Karpas-422 (cell line): Measurements from ENCODE around the gene PERCC1. TPM values are rescaled to one million over a fixed set of nuclear protein-coding genes. Genes with fewer than 3 reads are reported as not detected.
"Not testable (repeated sequence)": the region's sequence is repeated elsewhere in the genome, so short reads cannot be mapped to it uniquely, and the experiment has no call there.

ENCODE experiments used
- DNase-seq: peaks from one replicate; pipeline ENCODE4 v3.0.0-alpha.2; 2015
- H2AFZ ChIP-seq: fragments of 200-600 bp; sonication (generic); 2 replicates; pipeline ENCODE4 v1.6.1; 2014; ENCODE audit warnings: antibody characterized with exemption, low read length, mixed read lengths
- H3K27ac ChIP-seq: fragments of 200-600 bp; sonication (generic); 2 replicates; pipeline ENCODE4 v1.5.1; 2014; ENCODE audit warnings: mild to moderate bottlenecking, low read length, moderate library complexity
- H3K27me3 ChIP-seq: fragments of 200-600 bp; sonication (generic); 2 replicates; pipeline ENCODE4 v1.6.1; 2014; ENCODE audit warnings: low read length, mixed read lengths
- H3K36me3 ChIP-seq: fragments of 200-600 bp; sonication (generic); 2 replicates; pipeline ENCODE4 v1.6.1; 2014; ENCODE audit warnings: low read length, mixed read lengths; ENCODE audit not compliant: insufficient read depth
- H3K4me1 ChIP-seq: fragments of 200-600 bp; sonication (generic); 2 replicates; pipeline ENCODE4 v1.6.1; 2014; ENCODE audit warnings: mild to moderate bottlenecking, low read length, mixed read lengths
- H3K4me2 ChIP-seq: fragments of 200-600 bp; sonication (generic); 2 replicates; pipeline ENCODE4 v1.6.1; 2014; ENCODE audit warnings: low read length, low read depth, mild to moderate bottlenecking; ENCODE audit not compliant: poor library complexity, severe bottlenecking
- H3K4me3 ChIP-seq: fragments of 200-600 bp; sonication (generic); 2 replicates; pipeline ENCODE4 v1.5.1; 2014; ENCODE audit warnings: mild to moderate bottlenecking, antibody characterized with exemption, low read length, mixed read lengths
- H3K79me2 ChIP-seq: fragments of 200-600 bp; sonication (generic); 2 replicates; pipeline ENCODE4 v1.6.1; 2014; ENCODE audit warnings: mild to moderate bottlenecking, low read length, mixed read lengths
- H3K9ac ChIP-seq: fragments of 200-600 bp; sonication (generic); 2 replicates; pipeline ENCODE4 v1.6.0; 2014; ENCODE audit warnings: low read length
- H3K9me2 ChIP-seq: fragments of 200-600 bp; sonication (generic), shearing (Covaris generic); replicated peaks from 2 replicates; pipeline ENCODE4 v1.6.0; 2014; ENCODE audit warnings: mild to moderate bottlenecking, low read length, moderate library complexity; ENCODE audit not compliant: insufficient read depth
- H3K9me3 ChIP-seq: fragments of 300-700, 200-600 bp; sonication (generic); 2 replicates; pipeline ENCODE4 v1.6.1; 2014; ENCODE audit warnings: low read length, mixed read lengths
- H4K20me1 ChIP-seq: fragments of 200-600 bp; sonication (generic); 2 replicates; pipeline ENCODE4 v1.6.1; 2014; ENCODE audit warnings: mild to moderate bottlenecking, antibody characterized with exemption, low read length, low read depth; ENCODE audit not compliant: insufficient read depth
- total RNA-seq: library from RNA; depleted of rRNA; stranded (reverse); fragments of >200 nt; shearing (Covaris generic); gene quantifications from 2 replicates; pipeline ENCODE4 v1.2.3, GENCODE V29; 2014; ENCODE audit warnings: low replicate concordance

The PERCC1 gene
- total RNA-seq, 1 experiment from 2014 or later, result not detected

GRCh38 chr16:1434644-1435592 is 4.0 kb downstream of the PERCC1 start:
- DNase-seq, result no peak
- no peaks in the 10 kb centered on the region for H3K9me3 ChIP-seq
- H3K9me2 ChIP-seq, result no peaks in the 10 kb centered on the region
- H3K36me3 ChIP-seq, result no peaks in the 10 kb centered on the region
- H3K4me2 ChIP-seq, result no peak overlapping the region
- H3K4me1 ChIP-seq, result no peaks in the 10 kb centered on the region
- H3K4me3 ChIP-seq, result no peak overlapping the region
- H3K27ac ChIP-seq, result no peak overlapping the region
- no peak overlapping the region for H2AFZ ChIP-seq
- no peaks in the 10 kb centered on the region for H3K79me2 ChIP-seq
- H3K9ac ChIP-seq, result no peak overlapping the region
- H4K20me1 ChIP-seq, result no peaks in the 10 kb centered on the region
- no peaks in the 10 kb centered on the region for H3K27me3 ChIP-seq

DNA sequence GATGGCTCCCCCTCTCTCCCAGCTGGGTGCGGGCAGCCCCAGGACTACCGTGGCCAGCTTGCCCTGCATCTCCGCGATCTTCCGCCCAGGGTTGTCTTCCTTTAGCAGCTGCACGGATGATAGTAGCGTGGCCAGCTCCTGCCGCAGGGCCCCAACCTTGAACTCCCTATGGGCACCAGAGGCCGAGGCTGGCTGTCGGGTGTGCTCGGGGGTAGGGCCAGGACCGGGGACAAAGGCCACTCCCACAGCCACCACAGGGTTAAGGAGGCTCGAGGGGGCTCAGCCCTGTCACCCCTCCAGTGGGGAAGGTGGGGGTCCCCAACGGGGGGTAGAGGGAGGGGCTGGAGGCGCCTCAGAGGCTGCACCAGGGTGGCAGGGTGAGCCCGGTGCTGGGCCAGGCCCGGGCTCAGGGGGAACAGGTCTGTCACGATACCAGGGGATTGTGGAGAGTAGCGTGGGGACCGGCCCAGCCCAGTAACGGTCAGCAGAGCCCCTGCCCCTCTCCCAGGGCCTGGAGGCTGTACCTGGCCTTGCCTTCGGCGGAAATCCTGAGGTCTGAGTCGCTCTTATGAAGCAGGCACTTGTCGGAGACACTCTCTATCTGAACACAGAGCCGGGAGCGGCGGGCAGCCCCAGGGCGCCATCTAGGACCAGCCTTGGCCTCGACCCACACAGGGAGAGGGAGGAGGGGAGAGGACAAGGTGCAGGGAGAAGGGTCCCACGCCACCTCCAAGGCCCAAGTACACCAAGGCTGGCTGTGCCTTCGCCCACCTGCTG is 5.2 kb downstream of the PERCC1 start:
- no peak overlapping the region for H3K27ac ChIP-seq
- H4K20me1 ChIP-seq, result no peaks in the 10 kb centered on the region
- H3K36me3 ChIP-seq, result no peaks in the 10 kb centered on the region
- no peaks in the 10 kb centered on the region for H3K79me2 ChIP-seq
- H3K9ac ChIP-seq, result no peak overlapping the region
- H3K9me3 ChIP-seq, result no peaks in the 10 kb centered on the region
- no peak overlapping the region for H3K4me2 ChIP-seq
- H2AFZ ChIP-seq, result no peak overlapping the region
- H3K4me3 ChIP-seq, result no peak overlapping the region
- no peaks in the 10 kb centered on the region for H3K27me3 ChIP-seq
- no peaks in the 10 kb centered on the region for H3K4me1 ChIP-seq
- DNase-seq, result no peak
- no peaks in the 10 kb centered on the region for H3K9me2 ChIP-seq

DNA sequence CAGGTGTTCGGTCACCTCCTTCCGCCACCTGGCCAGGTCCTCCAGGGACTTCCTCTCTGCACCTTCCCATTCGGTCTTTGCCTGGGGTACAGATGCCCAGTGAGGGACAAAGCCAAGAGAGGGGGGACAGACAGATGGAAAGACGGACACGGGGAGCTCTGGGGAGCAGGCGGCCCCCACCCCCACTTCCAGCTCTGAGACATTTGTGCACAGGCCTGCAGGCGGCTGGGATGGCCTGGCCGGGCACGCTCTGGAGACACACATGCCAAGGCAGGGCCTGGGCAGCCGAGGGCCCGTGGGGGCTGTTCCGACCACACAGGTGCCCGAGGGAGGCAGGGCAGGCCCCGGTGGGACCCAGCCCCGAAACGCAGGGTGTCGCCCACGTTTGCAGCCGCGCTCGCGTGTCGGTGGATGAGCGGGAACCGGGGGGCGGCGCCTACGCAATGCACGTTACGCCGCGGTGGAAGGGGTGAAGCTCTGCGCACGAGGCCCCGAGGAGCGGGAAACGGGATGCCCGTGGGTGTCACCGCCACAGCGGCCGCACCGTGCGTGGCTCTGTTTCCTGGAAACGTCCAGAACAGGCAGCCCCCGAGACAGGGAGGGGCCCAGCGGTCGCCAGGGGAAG is 6.0 kb downstream of the PERCC1 start:
- no peaks in the 10 kb centered on the region for H3K9me3 ChIP-seq
- DNase-seq, result no peak
- H2AFZ ChIP-seq, result no peak overlapping the region
- H3K27ac ChIP-seq, result no peak overlapping the region
- H3K27me3 ChIP-seq, result no peaks in the 10 kb centered on the region
- H3K4me1 ChIP-seq, result no peaks in the 10 kb centered on the region
- H3K36me3 ChIP-seq, result no peaks in the 10 kb centered on the region
- no peak overlapping the region for H3K4me3 ChIP-seq
- no peak overlapping the region for H3K9ac ChIP-seq
- H4K20me1 ChIP-seq, result no peaks in the 10 kb centered on the region
- H3K79me2 ChIP-seq, result no peaks in the 10 kb centered on the region
- H3K9me2 ChIP-seq, result no peaks in the 10 kb centered on the region
- H3K4me2 ChIP-seq, result no peak overlapping the region

- Histone ChIP-seq H3K36me3 (no peaks in the 10 kb centered on the region), H2AFZ (no peak overlapping the region), H4K20me1 (no peaks in the 10 kb centered on the region), H3K4me1 (no peaks in the 10 kb centered on the region), H3K9me2 (no peaks in the 10 kb centered on the region), H3K4me3 (no peak overlapping the region), H3K27ac (no peak overlapping the region), H3K9ac (no peak overlapping the region), H3K27me3 (no peaks in the 10 kb centered on the region), H3K4me2 (no peak overlapping the region), H3K79me2 (no peaks in the 10 kb centered on the region), H3K9me3 (no peaks in the 10 kb centered on the region)
- DNase-seq, result no peak
These were observed 6.7 kb downstream of the PERCC1 start for GRCh38 chr16:1437606-1438005.

DNA sequence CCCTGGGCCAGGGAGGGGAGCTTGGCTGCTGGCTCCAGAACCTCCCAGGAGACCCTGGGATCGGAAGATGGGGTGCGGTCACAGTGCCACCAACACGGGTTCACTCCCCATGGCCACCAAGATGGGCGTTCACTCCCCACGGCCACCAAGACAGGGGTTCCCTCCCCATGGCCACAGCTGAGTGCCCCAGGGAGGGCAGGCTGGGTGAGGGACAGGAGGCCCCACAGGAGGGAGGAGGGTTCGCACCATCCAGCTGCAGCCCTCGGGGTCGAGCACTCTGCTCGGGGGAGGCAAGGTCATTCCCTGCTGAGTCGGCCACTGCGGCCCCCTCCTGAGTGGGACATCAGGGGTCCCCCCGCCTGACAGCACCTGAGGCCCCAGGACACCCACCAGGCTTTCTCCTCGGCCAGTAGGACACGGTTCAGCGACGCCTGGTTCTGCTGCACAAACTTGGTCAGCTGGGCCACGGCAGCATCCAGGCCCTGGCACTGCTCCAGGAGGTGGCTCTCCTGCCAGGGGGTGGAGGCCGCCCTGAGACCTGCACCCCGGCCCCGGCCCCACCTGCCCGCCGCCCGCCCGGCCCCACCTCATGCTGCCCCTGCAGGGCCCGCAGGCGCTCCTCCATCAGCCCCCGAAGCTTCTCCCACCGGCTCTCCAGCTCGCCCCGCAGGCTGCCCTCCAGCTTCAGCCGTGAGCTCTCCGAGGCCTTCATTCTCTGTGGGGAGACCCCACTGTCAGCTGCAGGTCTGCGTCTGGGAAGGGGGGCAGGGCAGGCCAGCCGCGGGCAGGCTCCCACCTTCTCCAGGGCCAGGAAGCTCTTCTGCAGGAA is 7.6 kb downstream of the PERCC1 start:
- no peaks in the 10 kb centered on the region for H3K4me1 ChIP-seq
- no peak for DNase-seq
- no peaks in the 10 kb centered on the region for H3K79me2 ChIP-seq
- no peaks in the 10 kb centered on the region for H3K9me3 ChIP-seq
- H3K36me3 ChIP-seq, result no peaks in the 10 kb centered on the region
- no peak overlapping the region for H3K4me3 ChIP-seq
- H4K20me1 ChIP-seq, result no peaks in the 10 kb centered on the region
- H3K27me3 ChIP-seq, result no peaks in the 10 kb centered on the region
- no peaks in the 10 kb centered on the region for H3K9me2 ChIP-seq
- no peak overlapping the region for H3K9ac ChIP-seq
- H2AFZ ChIP-seq, result no peak overlapping the region
- no peak overlapping the region for H3K27ac ChIP-seq
- no peak overlapping the region for H3K4me2 ChIP-seq

DNA sequence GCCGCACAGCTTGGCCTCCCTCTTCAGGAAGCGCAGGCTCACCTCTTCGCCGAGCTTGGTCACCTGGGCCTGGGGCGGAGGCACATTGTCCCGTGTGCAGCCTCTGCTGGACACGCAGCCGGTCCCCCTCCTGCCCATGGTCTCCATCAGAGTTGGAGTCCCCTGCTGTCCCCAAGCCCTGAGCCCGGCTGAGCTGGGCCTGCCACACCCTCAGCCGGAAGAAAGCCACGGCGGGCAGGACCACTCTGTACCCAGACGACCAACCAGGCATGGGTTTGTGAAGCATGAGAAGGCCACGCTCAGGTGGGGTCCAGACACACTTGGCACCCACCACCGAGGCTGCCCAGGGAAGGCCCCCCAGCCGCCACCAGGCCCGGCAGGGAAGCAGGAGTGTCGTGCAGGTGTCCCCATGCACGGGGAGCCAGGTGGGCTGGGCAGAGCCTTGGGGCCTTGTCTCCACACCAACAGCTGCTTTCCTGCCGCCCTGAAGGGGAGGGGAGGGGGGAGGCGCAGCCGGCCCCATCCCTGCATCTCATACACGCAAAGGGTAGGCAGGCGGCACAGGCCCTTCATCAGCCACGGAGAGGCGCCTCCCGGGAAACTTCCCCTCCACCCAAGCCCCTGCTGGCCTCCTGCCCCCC is 8.3 kb downstream of the PERCC1 start:
- H3K9me3 ChIP-seq, result no peaks in the 10 kb centered on the region
- H3K4me1 ChIP-seq, result no peaks in the 10 kb centered on the region
- H2AFZ ChIP-seq, result no peak overlapping the region
- H3K9ac ChIP-seq, result no peak overlapping the region
- no peak for DNase-seq
- no peaks in the 10 kb centered on the region for H3K79me2 ChIP-seq
- no peak overlapping the region for H3K4me3 ChIP-seq
- H3K36me3 ChIP-seq, result no peaks in the 10 kb centered on the region
- no peaks in the 10 kb centered on the region for H4K20me1 ChIP-seq
- no peaks in the 10 kb centered on the region for H3K9me2 ChIP-seq
- no peak overlapping the region for H3K27ac ChIP-seq
- no peaks in the 10 kb centered on the region for H3K27me3 ChIP-seq
- H3K4me2 ChIP-seq, result no peak overlapping the region

DNA sequence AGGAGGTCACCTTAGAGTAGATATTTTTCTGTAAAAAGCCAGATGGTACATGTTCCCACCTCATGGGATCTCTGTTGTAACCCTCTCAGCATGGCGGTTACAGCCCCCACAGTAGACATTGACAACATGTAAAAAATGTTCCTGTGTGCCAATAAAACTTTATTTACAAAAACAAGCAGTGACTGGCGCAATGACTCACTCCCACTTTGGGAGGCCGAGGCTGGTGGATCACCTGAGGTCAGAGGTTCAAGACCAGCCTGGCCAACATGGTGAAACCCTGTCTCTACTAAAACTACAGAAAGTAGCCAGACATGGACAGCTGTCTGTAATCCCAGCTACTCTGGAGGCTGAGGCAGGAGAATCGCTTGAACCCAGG is 8.8 kb downstream of the PERCC1 start:
- H3K9ac ChIP-seq, DNase-seq, H3K4me3 ChIP-seq, H3K9me2 ChIP-seq, H3K9me3 ChIP-seq, H3K4me1 ChIP-seq, H3K27me3 ChIP-seq, H3K4me2 ChIP-seq, H3K36me3 ChIP-seq, H2AFZ ChIP-seq, H3K27ac ChIP-seq, H3K79me2 ChIP-seq, H4K20me1 ChIP-seq: not testable (repeated sequence)
